ENCODE measurements around the gene WNT9B. TPM values are rescaled to one million over a fixed set of nuclear protein-coding genes. Genes with fewer than 3 reads are reported as not detected.

The WNT9B gene
- total RNA-seq, 1 experiment from 2014 or later, result not detected

DNA sequence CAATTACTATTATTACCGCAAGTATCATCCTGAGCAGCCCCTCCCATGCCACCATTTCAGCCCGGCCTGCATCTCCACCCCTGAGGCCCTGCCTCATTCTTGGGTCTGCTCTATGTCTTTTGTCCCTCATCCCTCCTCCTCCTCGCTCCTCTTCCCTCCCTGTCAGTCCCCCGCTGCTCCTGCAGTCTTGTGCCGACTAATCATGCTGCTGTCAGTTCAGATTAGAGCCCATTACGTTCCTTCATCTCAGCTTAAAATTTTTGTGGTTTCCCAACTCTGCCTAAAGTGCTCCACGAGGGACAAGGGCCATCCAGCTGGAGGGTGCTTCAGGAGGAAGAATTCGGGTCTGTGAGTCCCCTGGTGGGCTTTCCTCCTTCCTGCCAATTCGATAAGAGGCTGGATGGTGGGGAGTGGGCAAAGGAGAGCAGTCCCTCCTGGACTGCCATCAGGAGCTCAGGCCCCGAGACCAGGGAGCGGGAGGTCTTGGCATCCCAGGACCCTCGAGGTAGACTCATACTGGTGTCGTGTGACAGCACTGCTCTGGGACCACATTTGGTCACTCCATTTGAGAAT, 38.7 kb downstream of the WNT9B start:
- CTCF ChIA-PET, result no interaction called here

DNA sequence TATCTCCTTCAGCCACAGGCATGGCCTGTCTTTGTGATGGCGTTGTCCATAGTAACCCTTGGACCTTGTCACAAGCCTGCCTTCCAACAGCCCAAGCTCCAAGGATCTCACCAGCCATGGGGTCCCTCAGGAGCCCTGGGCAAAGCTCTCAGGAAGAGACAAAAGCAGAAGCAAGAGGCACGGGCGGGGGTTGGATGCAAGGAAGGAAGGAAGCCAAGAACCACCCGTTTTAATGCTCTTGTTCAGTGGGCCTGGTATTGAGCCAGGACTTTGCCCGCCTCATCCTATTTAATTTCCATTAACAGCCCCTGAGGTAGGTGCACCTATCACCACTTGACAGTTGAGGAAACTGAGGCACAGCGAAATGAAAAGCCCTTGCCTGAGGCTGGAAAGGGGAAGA, 39.3 kb downstream of the WNT9B start:
- no peak for DNase-seq (ENCODE audit: unreplicated experiment)
- Mint-ChIP-seq H3K27me3 (ENCODE audit: insufficient read depth, unreplicated experiment) (peaks cover 83% of the 10 kb centered on the region), H3K4me3 (ENCODE audit: unreplicated experiment) (no peak overlapping the region), H3K4me1 (ENCODE audit: insufficient read depth, unreplicated experiment) (no peaks in the 10 kb centered on the region), H3K27ac (ENCODE audit: low read depth, unreplicated experiment) (no peak overlapping the region), H3K9me3 (ENCODE audit: unreplicated experiment) (no peaks in the 10 kb centered on the region), H3K36me3 (ENCODE audit: insufficient read depth, unreplicated experiment) (no peaks in the 10 kb centered on the region)
- BruUV-seq (replicated peaks), result no TSS peak
- ChIA-PET CTCF (no interaction called here), POLR2A (no interaction called here)
- TF ChIP-seq, protein P1, sequence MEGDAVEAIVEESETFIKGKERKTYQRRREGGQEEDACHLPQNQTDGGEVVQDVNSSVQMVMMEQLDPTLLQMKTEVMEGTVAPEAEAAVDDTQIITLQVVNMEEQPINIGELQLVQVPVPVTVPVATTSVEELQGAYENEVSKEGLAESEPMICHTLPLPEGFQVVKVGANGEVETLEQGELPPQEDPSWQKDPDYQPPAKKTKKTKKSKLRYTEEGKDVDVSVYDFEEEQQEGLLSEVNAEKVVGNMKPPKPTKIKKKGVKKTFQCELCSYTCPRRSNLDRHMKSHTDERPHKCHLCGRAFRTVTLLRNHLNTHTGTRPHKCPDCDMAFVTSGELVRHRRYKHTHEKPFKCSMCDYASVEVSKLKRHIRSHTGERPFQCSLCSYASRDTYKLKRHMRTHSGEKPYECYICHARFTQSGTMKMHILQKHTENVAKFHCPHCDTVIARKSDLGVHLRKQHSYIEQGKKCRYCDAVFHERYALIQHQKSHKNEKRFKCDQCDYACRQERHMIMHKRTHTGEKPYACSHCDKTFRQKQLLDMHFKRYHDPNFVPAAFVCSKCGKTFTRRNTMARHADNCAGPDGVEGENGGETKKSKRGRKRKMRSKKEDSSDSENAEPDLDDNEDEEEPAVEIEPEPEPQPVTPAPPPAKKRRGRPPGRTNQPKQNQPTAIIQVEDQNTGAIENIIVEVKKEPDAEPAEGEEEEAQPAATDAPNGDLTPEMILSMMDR (IDR thresholded peaks at IDR 0.05; ENCODE audit: unreplicated experiment), result no peak
- intact Hi-C loops (cut with micrococcal nuclease), result no loop called here

More for the DNA sequence above, 38.7 kb downstream of the WNT9B start:
- H3K9me3 Mint-ChIP-seq (ENCODE audit: unreplicated experiment), result no peaks in the 10 kb centered on the region
- no peak overlapping the region for H3K27ac Mint-ChIP-seq (ENCODE audit: low read depth, unreplicated experiment)
- intact Hi-C loops (cut with micrococcal nuclease), result no loop called here
- no TSS peak for BruUV-seq (replicated peaks)
- POLR2A ChIA-PET, result no interaction called here
- H3K4me1 Mint-ChIP-seq (ENCODE audit: insufficient read depth, unreplicated experiment), result no peaks in the 10 kb centered on the region
- no peak for DNase-seq (ENCODE audit: unreplicated experiment)
- H3K27me3 Mint-ChIP-seq (ENCODE audit: insufficient read depth, unreplicated experiment), result peaks cover 89% of the 10 kb centered on the region
- TF ChIP-seq, protein P1 (IDR thresholded peaks at IDR 0.05; ENCODE audit: unreplicated experiment), result no peak
- no peaks in the 10 kb centered on the region for H3K36me3 Mint-ChIP-seq (ENCODE audit: insufficient read depth, unreplicated experiment)
- H3K4me3 Mint-ChIP-seq (ENCODE audit: unreplicated experiment), result no peak overlapping the region

DNA sequence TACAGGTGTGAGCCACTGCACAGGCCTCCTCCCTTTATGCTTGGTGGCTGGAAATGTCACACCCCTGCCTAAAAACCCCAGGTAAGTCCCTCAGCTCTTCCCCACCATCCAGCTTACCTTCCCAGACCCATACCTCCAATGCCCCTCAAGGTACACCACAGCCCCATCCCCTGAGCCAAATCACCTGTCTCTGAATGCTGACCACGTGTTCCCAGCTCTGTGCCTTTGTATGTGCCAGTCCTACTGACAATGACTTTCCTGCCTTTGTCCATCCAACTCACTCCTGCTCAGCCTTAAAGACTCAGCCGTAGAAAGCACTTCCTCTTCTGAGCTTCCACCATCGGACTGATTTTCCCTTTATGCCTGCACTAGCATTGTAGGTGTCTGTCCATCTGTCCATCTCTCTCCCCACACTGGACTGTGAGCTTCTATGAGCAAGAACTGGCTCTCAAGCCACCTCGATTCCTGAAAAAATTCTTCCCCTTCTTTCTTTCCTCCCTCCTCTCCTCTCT, 40.9 kb downstream of the WNT9B start:
- intact Hi-C loops (cut with micrococcal nuclease), result no loop called here
- no peak overlapping the region for H3K27ac Mint-ChIP-seq (ENCODE audit: low read depth, unreplicated experiment)
- H3K27me3 Mint-ChIP-seq (ENCODE audit: insufficient read depth, unreplicated experiment), result peaks cover 79% of the 10 kb centered on the region
- H3K36me3 Mint-ChIP-seq (ENCODE audit: insufficient read depth, unreplicated experiment), result no peaks in the 10 kb centered on the region
- POLR2A ChIA-PET, result no interaction called here
- H3K4me3 Mint-ChIP-seq (ENCODE audit: unreplicated experiment), result no peak overlapping the region
- H3K4me1 Mint-ChIP-seq (ENCODE audit: insufficient read depth, unreplicated experiment), result no peaks in the 10 kb centered on the region
- BruUV-seq (replicated peaks), result no TSS peak
- no peak for DNase-seq (ENCODE audit: unreplicated experiment)
- CTCF ChIA-PET, result interaction anchor here (1.0 kb wide), 1 partner anchor 51 kb away, joined by 3 read pairs; no protein-coding TSS in a partner anchor
- TF ChIP-seq, protein P1 (IDR thresholded peaks at IDR 0.05; ENCODE audit: unreplicated experiment), result no peak
- H3K9me3 Mint-ChIP-seq (ENCODE audit: unreplicated experiment), result no peaks in the 10 kb centered on the region

DNA sequence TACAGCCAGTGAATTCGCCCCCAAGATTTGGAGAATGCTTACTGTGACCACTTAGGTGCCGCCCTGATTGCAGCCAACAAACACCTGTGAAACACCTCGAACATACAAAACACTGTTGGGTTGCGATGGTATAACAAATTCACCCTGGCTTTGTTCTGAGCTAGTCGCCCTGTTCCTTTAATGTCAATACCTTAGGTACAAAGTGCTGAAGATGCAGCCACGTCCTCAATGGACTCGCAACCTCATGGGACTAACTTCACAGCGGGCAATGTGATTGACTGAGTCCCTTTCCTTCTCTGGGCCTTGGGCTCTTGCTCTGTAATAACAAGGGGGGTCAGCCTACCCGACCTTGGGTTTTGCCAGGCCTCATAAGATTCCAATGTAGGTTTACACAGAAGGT, 42.6 kb downstream of the WNT9B start:
- no peak overlapping the region for H3K27ac Mint-ChIP-seq (ENCODE audit: low read depth, unreplicated experiment)
- H3K9me3 Mint-ChIP-seq (ENCODE audit: unreplicated experiment), result no peaks in the 10 kb centered on the region
- H3K4me3 Mint-ChIP-seq (ENCODE audit: unreplicated experiment), result no peak overlapping the region
- ChIA-PET CTCF (no interaction called here), POLR2A (no interaction called here)
- H3K4me1 Mint-ChIP-seq (ENCODE audit: insufficient read depth, unreplicated experiment), result no peaks in the 10 kb centered on the region
- peaks cover 61% of the 10 kb centered on the region for H3K27me3 Mint-ChIP-seq (ENCODE audit: insufficient read depth, unreplicated experiment)
- no peaks in the 10 kb centered on the region for H3K36me3 Mint-ChIP-seq (ENCODE audit: insufficient read depth, unreplicated experiment)
- DNase-seq (ENCODE audit: unreplicated experiment), result no peak
- TF ChIP-seq, protein P1 (IDR thresholded peaks at IDR 0.05; ENCODE audit: unreplicated experiment), result no peak
- intact Hi-C loops (cut with micrococcal nuclease), result no loop called here
- BruUV-seq (replicated peaks), result no TSS peak
